OCI-LY7 (cell line): ENCODE measurements around the gene DPH7. TPM values are rescaled to one million over a fixed set of nuclear protein-coding genes. Genes with fewer than 3 reads are reported as not detected.
"Not testable (repeated sequence)": the region's sequence is repeated elsewhere in the genome, so short reads cannot be mapped to it uniquely, and the experiment has no call there.

Experiments used
- BruUV-seq: library from RNA; stranded (reverse); fragments of 400-500 nt; replicated peaks from 2 replicates; lab custom pipeline; 2021; lab: Mats Ljungman, UMichigan
- CTCF ChIA-PET: fragments of 300-600 bp; sonication (Branson Sonifier 250); formaldehyde crosslinking; loops from one replicate; lab custom pipeline; 2022; ENCODE audit warnings: antibody characterized with exemption; ENCODE audit not compliant: unreplicated experiment; lab: Charles Lee
- POLR2A ChIA-PET: fragments of 300-600 bp; sonication (Branson Sonifier 250); formaldehyde crosslinking; loops from one replicate; lab custom pipeline; 2022; ENCODE audit warnings: antibody characterized with exemption; lab: Charles Lee
- DNase-seq: peaks from one replicate; pipeline ENCODE4 v3.0.0-alpha.2; 2015; ENCODE audit warnings: low spot score
- H2AFZ ChIP-seq: fragments of 200-600 bp; sonication (generic), shearing (Covaris generic); 2 replicates; pipeline ENCODE4 v1.6.1; 2014; ENCODE audit warnings: mild to moderate bottlenecking, antibody characterized with exemption, low read length, moderate library complexity
- H3K27ac ChIP-seq: fragments of 200-600 bp; sonication (generic); 2 replicates; pipeline ENCODE4 v1.5.1; 2014; ENCODE audit warnings: mixed run types, low read depth, mild to moderate bottlenecking, moderate library complexity, low read length, inconsistent platforms; ENCODE audit not compliant: poor library complexity, severe bottlenecking
- H3K36me3 ChIP-seq: fragments of 200-600 bp; sonication (generic); 2 replicates; pipeline ENCODE4 v1.6.1; 2014; ENCODE audit warnings: mild to moderate bottlenecking, antibody characterized with exemption, low read length, moderate library complexity, mixed read lengths; ENCODE audit not compliant: insufficient read depth
- H3K4me1 ChIP-seq: fragments of 200-600 bp; sonication (generic); 2 replicates; pipeline ENCODE4 v1.5.1; 2014; ENCODE audit warnings: mild to moderate bottlenecking, low read length; ENCODE audit not compliant: insufficient read depth, poor library complexity, severe bottlenecking
- H3K4me2 ChIP-seq: fragments of 200-600 bp; sonication (generic); 2 replicates; pipeline ENCODE4 v1.6.1; 2014; ENCODE audit warnings: mild to moderate bottlenecking, low read length
- H3K4me3 ChIP-seq: fragments of 200-600 bp; sonication (generic); 2 replicates; pipeline ENCODE4 v1.5.1; 2014; ENCODE audit warnings: mild to moderate bottlenecking, low read depth, low read length; ENCODE audit not compliant: poor library complexity, severe bottlenecking
- H3K79me2 ChIP-seq: fragments of 200-600 bp; sonication (generic); 2 replicates; pipeline ENCODE4 v1.6.1; 2016; ENCODE audit warnings: low read depth, mild to moderate bottlenecking, low read length, moderate library complexity, mixed read lengths; ENCODE audit not compliant: insufficient read depth
- H3K9me2 ChIP-seq: fragments of 200-600 bp; sonication (generic); 2 replicates; pipeline ENCODE4 v1.6.1; 2016; ENCODE audit warnings: mild to moderate bottlenecking, low read length, mixed read lengths; ENCODE audit not compliant: insufficient read depth
- H3K9me3 ChIP-seq: fragments of 200-600 bp; sonication (generic); 2 replicates; pipeline ENCODE4 v1.6.1; 2014; ENCODE audit warnings: mild to moderate bottlenecking, mixed run types, low read length, mixed read lengths
- H4K20me1 ChIP-seq: fragments of 200-600 bp; sonication (generic); 2 replicates; pipeline ENCODE4 v1.6.1; 2014; ENCODE audit warnings: mild to moderate bottlenecking, antibody characterized with exemption, low read length, moderate library complexity, mixed read lengths; ENCODE audit not compliant: insufficient read depth
- EZH2phosphoT487 ChIP-seq: fragments of 200-600 bp; sonication (generic); IDR thresholded peaks from 2 replicates; pipeline ENCODE4 v1.6.1; 2018; ENCODE audit warnings: low read depth, borderline replicate concordance, mild to moderate bottlenecking, mixed run types, antibody characterized with exemption, low read length, moderate library complexity, mixed read lengths
- intact Hi-C: fragments of 100-400 bp; cut with micrococcal nuclease; formaldehyde crosslinking; loops from one replicate; pipeline ENCODE4 v1.10.0; 2022; ENCODE audit not compliant: unreplicated experiment
- total RNA-seq, 2 experiments: library from RNA; depleted of rRNA in 1 of 2; stranded (reverse); fragments of >200 nt in 1 of 2; shearing (Covaris generic) in 1 of 2; gene quantifications; 2 replicates each; pipeline ENCODE4 v1.2.3, GENCODE V29; 2014 to 2022
- TF ChIP-seq, protein P1 (sequence below): fragments of 200-600 bp; sonication (generic); conservative IDR thresholded peaks from 2 replicates; pipeline ENCODE4 v1.5.1; 2014; ENCODE audit warnings: mild to moderate bottlenecking, antibody characterized with exemption, low read length, moderate library complexity, mixed read lengths

DPH7 gene
- total RNA-seq, 2 experiments from 2014 or later, result 72.9 to 95.6 TPM

- H2AFZ ChIP-seq, H3K36me3 ChIP-seq, H3K4me3 ChIP-seq, intact Hi-C loops, H3K4me1 ChIP-seq, H3K9me3 ChIP-seq, H3K4me2 ChIP-seq, H3K9me2 ChIP-seq, H3K27ac ChIP-seq, BruUV-seq, H4K20me1 ChIP-seq, CTCF ChIA-PET, H3K79me2 ChIP-seq, DNase-seq: not testable (repeated sequence)
- POLR2A ChIA-PET, result interaction anchor here (0.7 kb wide), 1 partner anchor 167 kb away, joined by 3 read pairs; no protein-coding TSS in a partner anchor
Observed at GRCh38 chr9:137513136-137513535, 65.6 kb downstream of the DPH7 start.

- Histone ChIP-seq H4K20me1 (no peaks in the 10 kb centered on the region), H3K9me2 (no peaks in the 10 kb centered on the region), H3K36me3 (no peaks in the 10 kb centered on the region), H2AFZ (no peak overlapping the region), H3K4me1 (no peaks in the 10 kb centered on the region), H3K4me2 (no peak overlapping the region), H3K4me3 (no peak overlapping the region), H3K27ac (no peak overlapping the region), H3K9me3 (no peaks in the 10 kb centered on the region), H3K79me2 (no peaks in the 10 kb centered on the region)
- no peak for TF ChIP-seq EZH2phosphoT487
- TF ChIP-seq, protein P1, sequence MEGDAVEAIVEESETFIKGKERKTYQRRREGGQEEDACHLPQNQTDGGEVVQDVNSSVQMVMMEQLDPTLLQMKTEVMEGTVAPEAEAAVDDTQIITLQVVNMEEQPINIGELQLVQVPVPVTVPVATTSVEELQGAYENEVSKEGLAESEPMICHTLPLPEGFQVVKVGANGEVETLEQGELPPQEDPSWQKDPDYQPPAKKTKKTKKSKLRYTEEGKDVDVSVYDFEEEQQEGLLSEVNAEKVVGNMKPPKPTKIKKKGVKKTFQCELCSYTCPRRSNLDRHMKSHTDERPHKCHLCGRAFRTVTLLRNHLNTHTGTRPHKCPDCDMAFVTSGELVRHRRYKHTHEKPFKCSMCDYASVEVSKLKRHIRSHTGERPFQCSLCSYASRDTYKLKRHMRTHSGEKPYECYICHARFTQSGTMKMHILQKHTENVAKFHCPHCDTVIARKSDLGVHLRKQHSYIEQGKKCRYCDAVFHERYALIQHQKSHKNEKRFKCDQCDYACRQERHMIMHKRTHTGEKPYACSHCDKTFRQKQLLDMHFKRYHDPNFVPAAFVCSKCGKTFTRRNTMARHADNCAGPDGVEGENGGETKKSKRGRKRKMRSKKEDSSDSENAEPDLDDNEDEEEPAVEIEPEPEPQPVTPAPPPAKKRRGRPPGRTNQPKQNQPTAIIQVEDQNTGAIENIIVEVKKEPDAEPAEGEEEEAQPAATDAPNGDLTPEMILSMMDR, result no peak
- CTCF ChIA-PET, result no interaction called here
- POLR2A ChIA-PET, result no interaction called here
- no peak for DNase-seq
- no TSS peak for BruUV-seq
- intact Hi-C loops, result no loop called here
Observed at GRCh38 chr9:137511758-137512463, 66.8 kb downstream of the DPH7 start.

DNA sequence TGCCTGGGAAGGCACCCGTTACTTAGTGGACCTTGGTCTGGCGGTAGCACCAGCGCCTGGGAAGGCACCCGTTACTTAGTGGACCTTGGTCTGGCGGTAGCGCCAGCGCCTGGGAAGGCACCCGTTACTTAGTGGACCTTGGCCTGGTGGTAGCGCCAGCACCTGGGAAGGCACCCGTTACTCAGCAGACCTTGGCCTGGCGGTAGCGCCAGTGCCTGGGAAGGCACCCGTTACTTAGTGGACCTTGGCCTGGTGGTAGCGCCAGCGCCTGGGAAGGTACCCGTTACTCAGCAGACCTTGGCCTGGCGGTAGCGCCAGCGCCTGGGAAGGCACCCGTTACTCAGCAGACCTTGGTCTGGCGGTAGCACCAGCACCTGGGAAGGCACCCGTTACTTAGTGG, 67.6 kb downstream of the DPH7 start:
- H3K4me1 ChIP-seq, BruUV-seq, intact Hi-C loops, H3K79me2 ChIP-seq, H3K9me3 ChIP-seq, DNase-seq, H4K20me1 ChIP-seq, POLR2A ChIA-PET, H2AFZ ChIP-seq, CTCF ChIA-PET, H3K4me3 ChIP-seq, H3K27ac ChIP-seq, H3K9me2 ChIP-seq, H3K36me3 ChIP-seq, H3K4me2 ChIP-seq: not testable (repeated sequence)
